GM18498 (cell line): ENCODE results near the gene BAIAP2.

Experiments used
- ATAC-seq: cut with Tn5 transposase; IDR thresholded peaks from one replicate; pipeline ENCODE4 v1.9.1; 2021; ENCODE audit warnings: mild to moderate bottlenecking, moderate library complexity; ENCODE audit not compliant: unreplicated experiment

The BAIAP2 gene

DNA sequence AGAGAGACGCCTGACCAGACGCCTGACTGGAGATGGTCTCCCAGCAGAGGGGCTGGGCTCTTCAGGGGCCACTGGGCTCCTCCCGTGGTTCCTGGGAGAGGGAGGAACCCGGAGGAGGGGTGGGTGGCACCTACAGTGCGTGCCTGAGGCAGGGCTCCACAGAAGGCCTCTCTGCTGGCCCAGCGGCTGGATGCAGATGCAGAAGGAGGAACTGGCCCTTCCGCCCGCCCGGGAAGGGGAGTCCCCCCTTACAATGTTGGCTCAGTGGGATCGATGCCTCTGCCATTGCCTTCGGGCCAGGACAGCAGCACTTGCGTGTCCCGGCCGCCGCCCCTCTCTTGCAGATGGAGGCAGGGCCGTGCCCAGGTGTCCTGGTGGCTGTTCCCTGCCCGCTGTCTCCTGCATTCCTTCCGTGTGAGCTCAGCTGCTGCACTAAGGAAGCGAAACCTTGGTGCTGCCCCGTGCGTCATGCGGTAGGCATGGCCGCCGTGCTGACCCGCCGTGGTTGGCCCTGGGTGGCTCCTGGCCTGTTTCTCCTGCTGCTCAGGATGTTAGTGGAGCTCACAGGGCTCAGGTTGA is 15.1 kb downstream of the BAIAP2 start:
- ATAC-seq: no peak

DNA sequence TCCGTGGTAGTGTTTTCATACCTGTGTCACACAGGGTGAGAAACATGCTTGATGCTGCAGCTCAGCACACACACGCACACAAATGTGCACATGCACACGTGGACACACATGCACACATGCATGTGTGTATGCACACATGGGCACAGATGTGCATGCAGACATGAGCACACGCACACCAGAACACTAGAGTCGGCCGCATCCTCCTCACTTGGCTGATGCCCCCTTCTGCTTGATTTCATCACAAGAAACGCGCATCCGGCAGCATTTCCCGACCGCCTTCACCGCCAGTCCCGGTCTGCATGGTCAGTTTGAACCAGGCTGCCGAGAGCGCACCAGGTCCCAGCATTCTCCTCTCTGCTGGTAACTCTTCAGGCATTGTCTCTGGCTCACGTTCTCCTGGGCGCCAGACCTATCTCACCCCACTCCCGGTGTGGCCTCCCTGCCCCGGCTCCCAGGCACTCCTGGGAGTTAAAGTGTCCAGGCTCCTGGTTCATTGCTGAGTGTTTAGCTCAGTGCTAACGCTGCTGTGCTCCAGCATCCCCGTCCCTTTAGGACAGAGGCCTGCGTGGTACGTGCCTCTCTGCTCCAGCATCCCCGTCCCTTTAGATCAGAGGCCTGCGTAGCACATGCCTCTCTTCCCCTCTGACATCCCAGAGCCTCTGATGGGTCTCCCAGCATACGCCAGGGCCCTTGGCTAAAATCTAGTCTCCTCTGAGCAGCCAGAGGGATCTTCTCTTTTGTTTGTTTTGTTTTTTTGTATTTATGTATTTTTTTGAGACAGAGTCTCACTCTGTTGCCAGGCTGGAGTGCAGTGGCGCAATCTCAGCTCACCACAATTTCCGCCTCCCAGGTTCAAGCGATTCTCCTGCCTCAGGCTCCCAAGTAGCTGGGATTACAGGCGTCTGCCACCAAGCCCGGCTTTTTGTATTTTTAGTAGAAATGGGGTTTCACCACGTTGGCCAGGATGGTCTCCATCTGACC is 16.0 kb downstream of the BAIAP2 start:
- ATAC-seq: no peak

- ATAC-seq: no peak
These were observed 17.4 kb downstream of the BAIAP2 start for GRCh38 chr17:81052199-81052997.

DNA sequence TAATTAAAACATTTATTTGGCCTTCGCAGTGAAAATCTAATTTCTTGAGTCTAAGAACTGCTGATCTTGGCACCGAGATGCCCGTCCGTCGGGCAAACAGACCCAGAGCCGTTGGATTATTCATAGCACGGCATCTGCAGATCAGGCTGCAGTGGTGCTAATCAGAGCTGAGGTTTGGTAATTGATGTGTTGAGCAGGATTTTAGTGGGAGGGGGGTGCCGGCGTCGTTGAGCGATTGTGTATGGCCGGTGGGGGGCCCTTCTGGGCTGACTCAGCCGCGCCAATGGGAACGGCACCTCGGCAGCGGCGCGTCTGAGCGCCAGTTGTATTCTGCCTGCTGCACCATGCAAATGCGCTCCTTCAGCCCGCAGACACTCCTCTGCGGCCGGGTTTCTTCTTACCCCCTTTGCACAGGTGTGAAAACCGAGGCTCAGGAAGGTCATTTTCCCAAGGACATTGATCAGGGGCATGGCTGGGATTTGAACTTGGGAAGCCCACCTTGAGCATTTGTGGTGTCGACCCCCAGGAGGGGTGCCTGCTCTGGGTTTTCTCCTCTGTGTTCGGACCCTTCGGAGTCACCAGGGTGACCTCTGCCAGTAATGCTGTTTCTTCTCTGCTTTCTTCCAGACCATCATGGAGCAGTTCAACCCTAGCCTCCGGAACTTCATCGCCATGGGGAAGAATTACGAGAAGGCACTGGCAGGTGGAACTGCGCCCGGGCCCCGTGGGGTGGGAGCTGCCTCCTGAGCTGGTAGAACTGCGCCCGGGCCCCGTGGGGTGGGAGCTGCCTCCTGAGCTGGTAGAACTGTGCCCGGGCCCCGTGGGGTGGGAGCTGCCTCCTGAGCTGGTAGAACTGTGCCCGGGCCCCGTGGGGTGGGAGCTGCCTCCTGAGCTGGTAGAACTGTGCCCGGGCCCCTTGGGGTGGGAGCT is 18.4 kb downstream of the BAIAP2 start:
- no peak for ATAC-seq

DNA sequence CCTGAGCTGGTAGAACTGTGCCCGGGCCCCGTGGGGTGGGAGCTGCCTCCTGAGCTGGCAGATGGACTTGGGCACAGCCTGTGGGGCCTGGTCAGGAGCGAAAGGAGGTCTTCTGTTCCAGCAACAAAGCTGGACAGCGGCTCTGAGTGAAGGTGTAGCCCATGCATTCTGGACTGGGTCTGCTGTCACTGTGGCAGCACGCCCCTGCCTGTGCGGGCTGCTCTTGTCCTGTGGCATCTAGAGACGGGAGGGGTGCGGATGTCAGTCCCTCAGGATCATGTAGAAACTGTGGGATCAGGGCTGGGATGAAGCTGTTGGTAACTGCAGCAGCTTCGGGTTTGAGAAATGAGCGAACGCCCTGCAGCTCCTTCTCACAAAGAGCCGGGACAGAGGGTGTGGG is 19.4 kb downstream of the BAIAP2 start:
- no peak for ATAC-seq

DNA sequence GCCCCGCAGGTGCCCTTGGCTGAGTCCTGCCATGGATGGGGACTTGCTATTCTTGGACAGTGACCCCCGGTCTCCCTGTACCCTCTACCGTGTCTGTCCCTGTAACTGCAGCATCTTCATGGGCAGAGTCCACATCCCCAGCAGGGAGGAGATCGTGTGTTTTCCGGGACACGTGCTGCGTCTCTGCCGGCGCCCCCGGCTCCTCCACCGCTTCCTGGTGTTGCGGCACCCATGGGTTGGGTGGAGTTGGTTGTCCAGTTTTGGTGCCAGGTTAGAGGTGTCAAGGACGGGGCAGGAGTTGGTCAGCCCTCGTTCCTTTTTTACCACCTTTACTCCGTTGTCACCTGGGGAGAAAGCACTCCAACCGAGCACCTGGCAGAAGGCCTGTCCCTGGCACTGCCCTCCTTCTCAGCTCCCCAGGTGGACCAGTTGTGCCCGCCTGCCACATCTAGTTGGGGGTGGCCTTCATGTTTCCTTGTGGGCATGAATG is 20.0 kb downstream of the BAIAP2 start:
- ATAC-seq: no peak

DNA sequence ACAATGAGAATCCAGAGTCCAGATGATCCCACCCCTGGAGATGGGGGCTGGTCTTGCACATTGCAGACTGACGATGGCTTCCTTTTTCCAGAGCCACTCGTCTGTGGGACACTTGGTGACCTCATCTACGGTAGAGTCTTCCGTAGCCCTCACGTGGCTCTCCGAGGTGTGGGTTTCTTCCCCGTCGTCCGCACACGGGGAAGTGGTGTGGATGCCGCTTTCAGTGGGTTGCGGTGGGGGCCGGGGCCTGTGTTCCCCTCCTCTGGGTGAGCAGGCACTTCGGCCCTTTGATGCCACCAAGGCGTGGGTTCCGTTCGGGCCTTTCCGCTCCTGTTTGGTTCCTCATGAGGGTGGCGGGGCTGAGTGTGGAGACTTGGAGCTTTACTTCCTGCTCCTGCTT is 21.4 kb downstream of the BAIAP2 start:
- no peak for ATAC-seq

DNA sequence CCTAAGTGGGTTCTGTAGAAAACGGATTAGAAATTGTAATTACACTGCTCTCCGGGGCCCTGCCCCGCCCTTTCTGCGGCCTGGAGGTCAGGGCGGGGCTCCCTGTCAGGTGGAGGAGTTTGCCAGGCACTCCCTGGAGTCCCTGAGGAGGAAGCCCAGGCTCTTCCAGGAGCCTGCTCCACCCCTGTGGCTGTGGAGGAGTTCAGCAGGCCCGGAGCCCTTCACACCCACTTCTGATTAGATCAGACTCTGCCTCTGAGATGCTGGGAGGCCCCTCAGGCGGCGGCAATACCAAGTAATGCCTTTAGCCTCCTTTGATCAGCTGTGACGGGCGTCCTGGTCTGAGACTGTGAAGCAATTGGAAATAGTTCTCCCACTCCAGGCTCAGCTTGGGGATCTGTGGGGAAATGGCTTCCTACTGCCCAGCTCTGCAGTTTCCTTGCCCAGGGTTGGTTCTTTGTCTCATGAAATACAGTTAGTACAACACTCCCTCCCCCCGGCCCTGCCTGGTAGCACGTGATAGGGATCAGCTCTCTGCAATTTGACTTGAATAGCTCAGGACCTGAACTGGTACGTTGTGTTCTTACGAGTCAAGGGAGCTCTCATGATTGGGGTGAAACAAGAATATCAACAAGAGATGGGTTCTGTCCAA is 22.3 kb downstream of the BAIAP2 start:
- no peak for ATAC-seq

DNA sequence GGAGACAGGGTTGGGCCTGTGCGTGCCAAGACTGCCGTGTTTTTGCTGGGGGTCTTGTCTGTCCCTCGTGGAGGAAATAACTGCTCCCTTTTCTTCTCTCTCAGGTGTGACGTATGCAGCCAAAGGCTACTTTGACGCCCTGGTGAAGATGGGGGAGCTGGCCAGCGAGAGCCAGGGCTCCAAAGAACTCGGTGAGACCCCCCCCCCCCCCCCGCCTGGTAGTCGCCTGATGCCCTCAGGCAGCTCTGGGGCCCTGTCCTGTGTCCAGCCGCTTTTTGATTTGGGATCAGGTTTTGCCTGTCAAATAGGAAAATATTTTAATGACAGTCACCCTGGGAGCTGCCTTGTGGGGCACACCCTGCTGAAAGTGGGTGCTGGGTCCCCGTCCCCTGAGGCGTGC is 22.8 kb downstream of the BAIAP2 start:
- ATAC-seq: no peak

DNA sequence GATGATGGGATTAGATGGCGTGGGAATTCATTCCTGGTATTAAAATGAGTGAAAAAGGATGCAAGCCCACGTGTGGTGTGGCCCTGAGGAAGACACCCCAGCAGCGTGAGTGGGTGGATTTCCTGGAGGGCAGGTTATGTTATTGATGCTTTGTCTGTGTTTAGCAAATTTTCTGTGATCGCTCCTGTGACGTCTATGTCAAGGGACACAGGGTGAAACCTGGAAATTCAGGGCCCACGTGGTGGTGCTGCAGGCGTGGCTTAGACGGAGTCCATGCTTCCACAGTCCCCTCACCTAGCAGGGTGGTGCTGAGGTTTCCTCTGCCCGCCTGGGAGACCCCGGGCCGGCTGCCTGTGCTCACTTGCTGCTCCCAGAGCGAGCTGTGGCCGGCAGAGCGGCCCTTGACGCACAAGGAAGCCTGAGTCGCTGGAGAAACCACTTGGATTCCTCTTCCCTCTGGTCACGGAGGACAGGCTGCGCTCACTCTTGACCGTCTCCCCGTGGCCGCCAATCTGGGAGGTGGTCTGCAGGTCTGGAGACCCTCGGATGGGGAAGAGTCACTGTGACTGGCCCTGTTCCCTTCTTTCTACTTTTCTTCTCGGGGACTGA is 23.4 kb downstream of the BAIAP2 start:
- ATAC-seq: no peak

DNA sequence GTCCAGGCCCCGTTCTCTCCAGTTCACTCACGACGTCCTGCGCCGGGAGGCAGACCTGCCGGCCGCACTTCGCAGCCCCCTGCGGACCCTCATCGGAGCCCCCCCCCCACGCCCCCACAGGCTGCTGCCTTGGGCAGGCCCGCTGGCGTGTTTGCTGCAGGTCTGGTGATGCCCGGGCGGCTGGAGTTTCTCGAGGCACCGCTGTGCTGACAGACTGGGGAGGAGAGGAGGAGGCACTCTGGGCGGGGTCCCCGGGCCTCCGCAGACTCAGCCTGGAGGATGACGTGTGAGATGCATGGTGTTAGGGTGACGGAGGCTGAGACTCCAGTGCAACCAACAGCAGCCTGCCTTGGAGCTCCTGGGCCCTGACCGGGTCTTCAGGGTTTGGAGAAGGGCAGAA is 24.1 kb downstream of the BAIAP2 start:
- no peak for ATAC-seq

DNA sequence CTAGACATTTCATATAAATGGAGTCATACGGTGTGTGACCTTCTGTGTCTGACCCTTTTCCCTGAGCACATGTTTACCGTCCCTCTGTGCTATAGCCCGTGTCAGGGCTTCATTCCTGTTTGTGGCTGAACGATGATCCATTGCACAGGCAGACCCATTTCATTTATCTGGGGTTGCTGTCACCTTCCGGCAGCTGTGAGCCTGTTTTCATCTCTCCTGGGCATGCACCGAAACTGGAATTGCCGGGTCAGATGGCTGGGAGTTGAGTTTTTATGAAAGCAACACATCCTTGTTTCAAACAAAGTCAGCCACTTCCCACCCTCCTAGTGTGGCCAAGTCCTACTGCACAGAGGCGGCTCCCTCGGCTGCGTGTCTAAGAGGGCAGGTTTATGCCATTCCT is 25.5 kb downstream of the BAIAP2 start:
- no peak for ATAC-seq

- no peak for ATAC-seq
These were observed 26.2 kb downstream of the BAIAP2 start for GRCh38 chr17:81061027-81061735.

GRCh38 chr17:81062014-81062780 is 27.2 kb downstream of the BAIAP2 start:
- ATAC-seq: no peak

DNA sequence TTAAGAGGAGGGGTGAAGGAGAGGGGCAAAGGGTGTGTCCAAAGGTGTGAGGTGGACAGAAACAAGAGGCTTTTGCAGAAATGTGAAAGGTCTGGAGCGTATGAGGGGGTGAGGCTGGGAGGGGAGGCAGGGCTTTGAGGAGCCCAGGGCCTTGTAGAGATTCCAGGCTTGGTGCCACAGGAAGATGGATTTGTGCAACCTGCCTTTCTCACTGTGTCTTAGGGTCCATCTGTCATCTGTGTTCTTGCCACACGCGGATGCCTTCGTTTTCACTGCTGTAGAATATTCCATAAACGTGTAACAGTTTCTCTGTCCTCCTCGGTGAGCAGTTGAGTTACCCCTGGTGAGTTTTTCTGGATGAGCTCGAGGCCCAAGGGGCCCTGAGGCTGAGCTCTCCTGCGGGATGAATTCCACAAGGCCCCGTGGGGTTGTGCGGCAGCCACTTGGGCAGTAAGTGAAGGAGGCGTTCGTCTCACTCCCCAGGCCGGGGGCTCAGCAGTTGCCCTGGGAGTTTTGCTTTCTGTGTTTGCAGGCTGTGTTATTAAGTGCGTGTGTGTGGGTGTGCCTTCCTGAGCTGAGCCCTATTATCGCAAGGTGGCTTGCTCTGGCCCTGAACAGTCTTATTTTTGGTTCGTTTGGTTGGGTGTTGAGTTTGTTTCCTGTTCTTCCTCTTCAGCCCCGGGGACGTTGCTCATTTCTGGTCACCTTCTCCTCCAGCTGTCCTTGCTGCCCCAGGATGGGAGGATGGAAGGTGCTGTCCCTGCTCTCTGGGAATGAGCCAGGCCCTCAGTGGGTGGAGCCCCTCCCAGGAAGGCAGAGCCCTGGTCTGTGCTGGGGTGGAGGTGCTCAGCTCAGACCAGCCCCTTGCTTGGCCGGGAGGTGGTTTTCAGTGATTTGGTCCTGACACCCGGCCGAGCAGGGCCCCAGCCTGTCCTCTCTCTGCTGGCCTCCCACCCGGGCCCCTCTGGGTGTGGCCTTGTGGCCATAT is 28.4 kb downstream of the BAIAP2 start:
- no peak for ATAC-seq

DNA sequence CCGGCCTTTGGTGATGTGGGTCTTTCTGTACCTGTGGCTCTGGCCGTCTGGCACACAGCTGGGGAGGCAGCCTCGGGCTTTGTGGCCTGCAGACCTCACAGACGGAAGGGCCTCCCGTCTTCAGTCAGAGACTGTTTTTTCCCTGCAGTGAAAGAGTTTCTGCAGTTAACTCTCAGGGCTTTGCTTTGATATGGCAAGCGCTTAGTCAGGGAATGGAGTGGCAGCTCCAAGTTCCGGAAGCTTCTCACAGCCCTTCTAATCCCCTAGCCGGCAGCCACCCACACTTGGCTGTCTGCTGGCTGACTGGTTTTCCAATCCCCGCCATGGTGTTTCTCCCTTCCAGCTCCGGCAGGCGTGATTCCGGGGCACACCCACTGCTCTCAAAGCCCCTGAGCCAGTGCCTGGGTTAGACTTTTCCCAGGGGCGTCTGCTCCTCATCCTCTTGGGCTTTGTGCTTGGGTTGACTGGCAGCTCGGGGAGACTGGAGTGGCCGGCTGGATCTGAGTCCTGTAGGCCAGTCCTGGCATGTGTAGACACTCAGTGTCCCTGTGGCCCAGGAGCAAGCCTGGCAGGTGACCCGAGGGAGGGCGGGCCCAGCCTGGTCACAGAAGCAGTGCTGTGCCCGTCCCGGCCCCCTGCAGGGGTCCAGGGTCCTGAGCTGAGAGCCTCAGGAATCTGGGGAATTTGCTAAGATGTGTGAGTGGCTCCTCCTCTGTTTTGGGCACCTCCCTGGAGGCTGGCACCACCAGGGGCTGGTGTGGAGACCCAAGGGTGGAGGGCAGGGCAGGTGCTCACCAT is 29.9 kb downstream of the BAIAP2 start:
- no peak for ATAC-seq
